ENCODE results near the gene ZSWIM4. TPM values are rescaled to one million over a fixed set of nuclear protein-coding genes. Genes with fewer than 3 reads are reported as not detected.

The ZSWIM4 gene
- polyA plus RNA-seq, 3 donors, result 0.19 to 1.1 (median 0.23) TPM

DNA sequence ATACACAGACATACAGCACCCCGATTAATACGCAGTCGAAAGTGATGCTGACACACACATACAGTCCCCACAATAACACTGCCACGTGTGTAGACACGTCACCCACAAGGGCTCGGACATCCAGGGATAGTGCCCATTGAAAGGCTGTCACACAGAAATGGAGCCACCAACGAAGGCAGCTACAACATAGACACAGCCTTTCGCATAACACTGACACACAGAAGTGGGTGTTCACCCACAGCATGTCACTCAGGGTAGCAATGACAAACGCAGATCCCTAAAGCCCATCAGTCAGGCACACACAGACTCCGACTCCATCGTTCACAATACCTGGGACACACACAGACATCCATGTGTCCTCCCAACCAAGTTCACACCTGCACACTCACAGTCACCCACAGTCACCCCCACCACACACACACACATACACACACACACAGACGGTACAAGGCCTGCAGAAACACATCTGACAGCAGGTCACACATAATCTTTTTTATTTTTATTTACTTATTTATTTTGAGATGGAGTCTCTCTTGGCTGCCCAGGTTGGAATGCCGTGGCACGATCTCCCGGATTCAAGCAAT is 71.3 kb downstream of the ZSWIM4 start:
- WGBS (ENCODE audit: insufficient coverage), result 58% methylated on average over 11 of the region's 15 CpGs
- H3K4me3 ChIP-seq (replicated peaks in 1 of 3; ENCODE audit: low read depth in 2 of 3, low read length in 3 of 3), result peak overlapping the region in 1 of 3 experiments; percentile 71
- H3K27me3 ChIP-seq (ENCODE audit: control insufficient read depth in 2 of 2, insufficient read depth in 2 of 2, low read length in 2 of 2), result peaks cover 17 to 32% of the 10 kb centered on the region in 2 donors
- intact Hi-C loops (cut with micrococcal nuclease), result loop anchor here in 1 of 2 donors (5.0 kb wide), 1 partner anchor 84 kb away; no protein-coding TSS in a partner anchor
- Mint-ChIP-seq H3K4me3 (peak overlapping the region; percentile 74 to 88), H3K9me3 (peaks cover 0 to 11% (median 7%) of the 10 kb centered on the region in 7 donors), H3K36me3 (peaks cover 10 to 13% of the 10 kb centered on the region in 2 donors), H3K27ac (peak overlapping the region in 1 of 7 donors; percentile 43), H3K27me3 (ENCODE audit: low read depth in 3 of 3) (peaks cover 34 to 55% (median 42%) of the 10 kb centered on the region in 3 donors), H3K4me1 (peaks cover 26% of the 10 kb centered on the region)
- no peak for TF ChIP-seq CTCF (IDR thresholded peaks at IDR 0.05)
- no peaks in the 10 kb centered on the region for H3K36me3 ChIP-seq (replicated peaks in 1 of 2; ENCODE audit: control insufficient read depth in 1 of 2, insufficient read depth in 2 of 2, low read length in 2 of 2)
- DNase-seq, result no peak
- peaks cover 0 to 11% of the 10 kb centered on the region in 2 donors for H3K9me3 ChIP-seq (replicated peaks in 1 of 2; ENCODE audit: control insufficient read depth in 1 of 2, insufficient read depth in 1 of 2, low read length in 2 of 2)
- H3K4me1 ChIP-seq (ENCODE audit: control insufficient read depth in 1 of 2, insufficient read depth in 2 of 2, low read length in 2 of 2), result peaks cover 20 to 36% of the 10 kb centered on the region in 2 donors
- peak overlapping the region; percentile 74 for H3K4me2 ChIP-seq (replicated peaks; ENCODE audit: extremely low read depth, low read length, poor library complexity, severe bottlenecking)
- H3K9ac ChIP-seq (ENCODE audit: insufficient read depth, low read length, poor library complexity, severe bottlenecking), result no peak overlapping the region
- no peaks in the 10 kb centered on the region for H4K20me1 ChIP-seq (ENCODE audit: insufficient read depth, low read length)
- no peak overlapping the region for H3K27ac ChIP-seq (ENCODE audit: low read depth in 1 of 2, low read length in 2 of 2)
- no peak overlapping the region for H2AFZ ChIP-seq (ENCODE audit: insufficient read depth, low read depth, low read length, poor library complexity, severe bottlenecking)
- H3K79me2 ChIP-seq (ENCODE audit: insufficient read depth, low read length), result no peaks in the 10 kb centered on the region

DNA sequence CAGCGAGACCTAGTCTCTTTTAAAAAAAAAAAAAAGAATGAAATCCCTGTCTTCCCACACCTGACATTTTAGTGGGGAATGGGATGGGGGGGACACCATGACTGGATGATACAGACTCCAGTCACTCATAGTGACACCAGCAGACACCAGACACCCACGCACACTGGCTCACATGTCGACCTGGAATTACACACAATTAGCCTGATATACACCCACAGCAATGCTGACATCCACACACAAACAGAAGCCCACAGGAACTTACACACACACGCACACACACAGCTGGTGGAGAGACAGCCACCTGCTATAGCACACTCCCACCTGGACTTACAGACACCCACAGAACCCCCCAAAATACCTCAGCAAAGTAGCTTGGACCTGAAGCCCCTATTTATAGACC is 73.4 kb downstream of the ZSWIM4 start:
- Histone ChIP-seq H3K36me3 (replicated peaks in 1 of 2; ENCODE audit: control insufficient read depth in 1 of 2, insufficient read depth in 2 of 2, low read length in 2 of 2) (no peaks in the 10 kb centered on the region), H3K9ac (ENCODE audit: insufficient read depth, low read length, poor library complexity, severe bottlenecking) (no peak overlapping the region), H3K4me3 (replicated peaks in 1 of 3; ENCODE audit: low read depth in 2 of 3, low read length in 3 of 3) (no peak overlapping the region), H2AFZ (ENCODE audit: insufficient read depth, low read depth, low read length, poor library complexity, severe bottlenecking) (no peak overlapping the region), H3K4me2 (replicated peaks; ENCODE audit: extremely low read depth, low read length, poor library complexity, severe bottlenecking) (no peak overlapping the region), H3K9me3 (replicated peaks in 1 of 2; ENCODE audit: control insufficient read depth in 1 of 2, insufficient read depth in 1 of 2, low read length in 2 of 2) (peaks cover 0 to 11% of the 10 kb centered on the region in 2 donors), H4K20me1 (ENCODE audit: insufficient read depth, low read length) (no peaks in the 10 kb centered on the region), H3K79me2 (ENCODE audit: insufficient read depth, low read length) (no peaks in the 10 kb centered on the region), H3K27me3 (ENCODE audit: control insufficient read depth in 2 of 2, insufficient read depth in 2 of 2, low read length in 2 of 2) (peaks cover 17 to 37% of the 10 kb centered on the region in 2 donors), H3K27ac (ENCODE audit: low read depth in 1 of 2, low read length in 2 of 2) (no peak overlapping the region), H3K4me1 (ENCODE audit: control insufficient read depth in 1 of 2, insufficient read depth in 2 of 2, low read length in 2 of 2) (peaks cover 27 to 34% of the 10 kb centered on the region in 2 donors)
- no peak for TF ChIP-seq CTCF (IDR thresholded peaks at IDR 0.05)
- 94% methylated on average over 3 of the region's 4 CpGs for WGBS (ENCODE audit: insufficient coverage)
- no peak overlapping the region for H3K4me3 Mint-ChIP-seq
- peaks cover 41 to 62% (median 44%) of the 10 kb centered on the region in 3 donors for H3K27me3 Mint-ChIP-seq (ENCODE audit: low read depth in 3 of 3)
- peaks cover 0 to 11% (median 6%) of the 10 kb centered on the region in 7 donors for H3K9me3 Mint-ChIP-seq
- peaks cover 28% of the 10 kb centered on the region for H3K4me1 Mint-ChIP-seq
- H3K36me3 Mint-ChIP-seq, result peaks cover 9 to 12% of the 10 kb centered on the region in 2 donors
- H3K27ac Mint-ChIP-seq, result no peak overlapping the region
- no peak for DNase-seq
- intact Hi-C loops (cut with micrococcal nuclease), result loop anchor here in 1 of 2 donors (5.0 kb wide), 1 partner anchor 86 kb away; no protein-coding TSS in a partner anchor

Measured in CD14-positive monocyte (primary cell).